NCI-H1417 treated with DMSO at 0.1 percent for 48 hours (cell line): ENCODE measurements around the gene ANAPC2.
A peak's percentile ranks its signal among the peaks of the same experiment; 100 is the strongest.
"Not testable (repeated sequence)": the region's sequence is repeated elsewhere in the genome, so short reads cannot be mapped to it uniquely, and the experiment has no call there.

Experiments used
- DNase-seq: peaks from one replicate; lab custom pipeline; 2025; lab: John Stamatoyannopoulos, UW

ANAPC2 gene

GRCh38 chr9:137143459-137143858, 44.9 kb downstream of the ANAPC2 start:
- no peak for DNase-seq

GRCh38 chr9:137141976-137142936, 46.1 kb downstream of the ANAPC2 start:
- no peak for DNase-seq

- no peak for DNase-seq
These were observed 47.1 kb downstream of the ANAPC2 start for GRCh38 chr9:137141050-137141810.

GRCh38 chr9:137140151-137141012, 48.0 kb downstream of the ANAPC2 start:
- no peak for DNase-seq

GRCh38 chr9:137139468-137140150, 48.8 kb downstream of the ANAPC2 start:
- no peak for DNase-seq

- DNase-seq: no peak
These were observed 49.5 kb downstream of the ANAPC2 start, which contains the start of gene GRIN1 for GRCh38 chr9:137138722-137139467. Gene GRIN1 (plus strand): TSS chr9:137139154. CDS start chr9:137139487, 333 bp downstream.

- no peak for DNase-seq
These were observed 50.2 kb downstream of the ANAPC2 start for GRCh38 chr9:137138058-137138721.

GRCh38 chr9:137136881-137137607, 51.3 kb downstream of the ANAPC2 start:
- no peak for DNase-seq

- DNase-seq: no peak
These were observed 52.0 kb downstream of the ANAPC2 start for GRCh38 chr9:137136261-137136880.

- DNase-seq: not testable (repeated sequence)
These were observed 53.2 kb downstream of the ANAPC2 start for GRCh38 chr9:137135154-137135553.

- DNase-seq: no peak
These were observed 54.2 kb downstream of the ANAPC2 start for GRCh38 chr9:137134191-137134590.

- no peak for DNase-seq
These were observed 58.1 kb downstream of the ANAPC2 start for GRCh38 chr9:137130176-137130755.

GRCh38 chr9:137129456-137130175, 58.7 kb downstream of the ANAPC2 start:
- DNase-seq: peak; percentile 83

- no peak for DNase-seq
These were observed 59.4 kb downstream of the ANAPC2 start for GRCh38 chr9:137128862-137129455.

GRCh38 chr9:137128158-137128861, 60.0 kb downstream of the ANAPC2 start:
- DNase-seq: no peak

- no peak for DNase-seq
These were observed 60.8 kb downstream of the ANAPC2 start for GRCh38 chr9:137127301-137128157.
